ENCODE data around the gene PSAT1. TPM values are rescaled to one million over a fixed set of nuclear protein-coding genes. Genes with fewer than 3 reads are reported as not detected.

The PSAT1 gene
- total and polyA plus RNA-seq, 2 of the 4 experiments (the other 2 are of a cell fraction) = 77.2 to 88.4 TPM

DNA sequence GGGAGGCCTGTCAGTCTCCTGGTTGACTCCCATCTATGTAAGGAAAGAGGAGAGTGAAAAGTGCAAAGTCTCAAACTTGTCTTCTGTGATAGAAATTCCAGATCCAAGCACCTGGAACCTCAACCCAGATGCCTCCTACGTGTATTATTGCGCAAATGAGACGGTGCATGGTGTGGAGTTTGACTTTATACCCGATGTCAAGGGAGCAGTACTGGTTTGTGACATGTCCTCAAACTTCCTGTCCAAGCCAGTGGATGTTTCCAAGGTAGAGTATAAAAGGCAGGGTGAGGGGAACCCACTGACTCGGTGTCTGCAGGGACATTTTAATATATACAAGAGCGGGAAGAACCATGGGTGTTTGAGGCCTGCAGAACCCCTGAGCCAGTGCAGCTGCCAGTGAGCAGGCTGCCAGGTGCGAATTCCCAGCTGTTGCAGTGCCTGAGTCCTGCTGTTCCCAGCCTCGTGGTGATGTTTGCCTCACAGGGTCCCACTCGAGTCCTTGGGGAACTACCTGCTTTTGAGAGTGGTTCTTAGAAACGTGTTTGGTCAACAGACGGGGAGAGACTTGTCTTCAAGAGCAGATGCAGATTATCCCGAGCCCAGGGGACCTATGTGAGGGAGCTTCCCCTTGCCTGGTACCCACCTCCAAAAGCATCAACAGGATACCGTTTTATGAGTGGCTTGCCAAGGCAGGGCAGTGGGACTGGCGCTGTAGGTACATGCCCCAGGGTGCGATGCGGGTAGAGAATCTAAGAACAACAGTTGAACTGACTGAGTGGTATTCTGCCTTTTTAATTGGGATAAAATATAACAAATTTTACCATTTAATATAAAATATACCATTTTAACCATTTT is 9.5 kb downstream of the PSAT1 start:
- 92% methylated on average over 4 of the region's 16 CpGs; no CpG with 5 or more reads in 1 of the 2 experiments for WGBS, 2 experiments (ENCODE audit: extremely low coverage in 2 of 2, insufficient read length in 1 of 2)
- Histone ChIP-seq H4K5ac (ENCODE audit: low read depth, low read length) (no peak overlapping the region), H2BK20ac (ENCODE audit: low read depth, low read length) (no peak overlapping the region), H3K56ac (ENCODE audit: extremely low read depth, insufficient read depth, low read length) (no peak overlapping the region), H2BK15ac (ENCODE audit: low read depth, low read length) (no peak overlapping the region), H4K20me1 (ENCODE audit: insufficient read depth, low read length) (peaks cover 37% of the 10 kb centered on the region; the same call in 1 of the 2 replicates), H4K8ac (ENCODE audit: low read depth in 2 of 2, low read length in 2 of 2) (no peak overlapping the region), H3K14ac (replicated peaks; ENCODE audit: low read depth, low read length) (no peak overlapping the region), H2AK5ac (ENCODE audit: low read depth, low read length) (no peak overlapping the region), H3K27ac (ENCODE audit: insufficient read depth, low read length) (no peak overlapping the region), H3K27me3 (ENCODE audit: control insufficient read depth, insufficient read depth, low read length) (no peaks in the 10 kb centered on the region), H3K18ac (ENCODE audit: low read depth, low read length) (no peak overlapping the region), H3K4me1 (ENCODE audit: control insufficient read depth, insufficient read depth, low read length) (peaks cover 2% of the 10 kb centered on the region; the same call in 1 of the 2 replicates), H3K23ac (ENCODE audit: low read depth, low read length) (no peak overlapping the region), H3K9me1 (ENCODE audit: insufficient read depth, low read length) (0 out of 2 replicates have a peak, but pooled peaks cover 4% of the 10 kb centered on the region), H4K91ac (ENCODE audit: insufficient read depth, low read depth, low read length) (no peak overlapping the region), H3K9ac (ENCODE audit: low read depth, low read length) (no peak overlapping the region), H3K36me3 (ENCODE audit: control insufficient read depth, insufficient read depth, low read length) (peaks cover 55% of the 10 kb centered on the region), H2BK5ac (ENCODE audit: low read depth, low read length, poor library complexity, severe bottlenecking) (no peak overlapping the region), H2AFZ (replicated peaks; ENCODE audit: low read length, poor library complexity) (no peak overlapping the region), H3K4me2 (ENCODE audit: low read depth, low read length) (no peak overlapping the region), H3K79me1 (ENCODE audit: low read depth in 1 of 2, low read length in 2 of 2) (peaks cover 20 to 48% of the 10 kb centered on the region in 2 experiments; a peak in 3 of 4 replicates), H2BK120ac (ENCODE audit: low read depth, low read length) (no peak overlapping the region), H3K4ac (ENCODE audit: low read depth, low read length) (no peak overlapping the region), H3K4me3 (ENCODE audit: insufficient read depth, low read depth, low read length) (no peak overlapping the region), H2AK9ac (replicated peaks; ENCODE audit: low read depth, low read length, poor library complexity) (no peak overlapping the region), H3K9me3 (ENCODE audit: control insufficient read depth, insufficient read depth, low read length) (no peaks in the 10 kb centered on the region)
- ChIA-PET CTCF (no interaction called here), POLR2A (ENCODE audit: unreplicated experiment) (no interaction called here)
- no TSS peak for BruUV-seq (replicated peaks)
- dilution Hi-C loops (cut with HindIII; ENCODE audit: low sequenced_read_pairs, unreplicated experiment) (no loop called here), in situ Hi-C loops (cut with MboI; ENCODE audit: low sequenced_read_pairs) (no loop called here), intact Hi-C loops (cut with micrococcal nuclease) (no loop called here)
- no peak for TF ChIP-seq MAFK (IDR thresholded peaks at IDR 0.05; ENCODE audit: low read depth, low read length)
- no peak for TF ChIP-seq USF2 (IDR thresholded peaks at IDR 0.05; ENCODE audit: low read depth, low read length)
- no peak for TF ChIP-seq RCOR1 (IDR thresholded peaks at IDR 0.05; ENCODE audit: insufficient replicate concordance, low read length)
- TF ChIP-seq FOS (IDR thresholded peaks at IDR 0.05; ENCODE audit: low read depth, low read length) = no peak
- no peak for TF ChIP-seq MXI1 (IDR thresholded peaks at IDR 0.05; ENCODE audit: borderline replicate concordance, low read depth, low read length)
- no peak for TF ChIP-seq CHD1 (IDR thresholded peaks at IDR 0.05; ENCODE audit: low read depth, low read length)
- no peak for TF ChIP-seq ELK1 (IDR thresholded peaks at IDR 0.05; ENCODE audit: borderline replicate concordance, low read depth, low read length)
- no peak for TF ChIP-seq RFX5 (IDR thresholded peaks at IDR 0.05; ENCODE audit: low read depth, low read length)
- TF ChIP-seq MAZ (IDR thresholded peaks at IDR 0.05; ENCODE audit: borderline replicate concordance, low read depth, low read length) = no peak
- no peak for TF ChIP-seq BHLHE40 (IDR thresholded peaks at IDR 0.05; ENCODE audit: low read depth, low read length)
- TF ChIP-seq RAD21 (IDR thresholded peaks at IDR 0.05; ENCODE audit: low read length) = no peak
- no peak for TF ChIP-seq POLR2A (IDR thresholded peaks at IDR 0.05; ENCODE audit: low read depth, low read length)
- TF ChIP-seq, protein P1, sequence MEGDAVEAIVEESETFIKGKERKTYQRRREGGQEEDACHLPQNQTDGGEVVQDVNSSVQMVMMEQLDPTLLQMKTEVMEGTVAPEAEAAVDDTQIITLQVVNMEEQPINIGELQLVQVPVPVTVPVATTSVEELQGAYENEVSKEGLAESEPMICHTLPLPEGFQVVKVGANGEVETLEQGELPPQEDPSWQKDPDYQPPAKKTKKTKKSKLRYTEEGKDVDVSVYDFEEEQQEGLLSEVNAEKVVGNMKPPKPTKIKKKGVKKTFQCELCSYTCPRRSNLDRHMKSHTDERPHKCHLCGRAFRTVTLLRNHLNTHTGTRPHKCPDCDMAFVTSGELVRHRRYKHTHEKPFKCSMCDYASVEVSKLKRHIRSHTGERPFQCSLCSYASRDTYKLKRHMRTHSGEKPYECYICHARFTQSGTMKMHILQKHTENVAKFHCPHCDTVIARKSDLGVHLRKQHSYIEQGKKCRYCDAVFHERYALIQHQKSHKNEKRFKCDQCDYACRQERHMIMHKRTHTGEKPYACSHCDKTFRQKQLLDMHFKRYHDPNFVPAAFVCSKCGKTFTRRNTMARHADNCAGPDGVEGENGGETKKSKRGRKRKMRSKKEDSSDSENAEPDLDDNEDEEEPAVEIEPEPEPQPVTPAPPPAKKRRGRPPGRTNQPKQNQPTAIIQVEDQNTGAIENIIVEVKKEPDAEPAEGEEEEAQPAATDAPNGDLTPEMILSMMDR (conservative IDR thresholded peaks at IDR 0.05; ENCODE audit: low read depth, low read length) = no peak
- no peak for DNase-seq
- ATAC-seq (ENCODE audit: low read depth) = no peak

Measured in IMR-90 (cell line).